NOMO-1 treated with DMSO at 0.1 percent for 48 hours (cell line): ENCODE measurements around the gene GADD45G.

Experiments used
- DNase-seq: peaks from one replicate; lab custom pipeline; 2025; ENCODE audit not compliant: unreplicated experiment; lab: John Stamatoyannopoulos, UW

The GADD45G gene

GRCh38 chr9:89648247-89649000, 43.6 kb downstream of the GADD45G start:
- DNase-seq = no peak

- DNase-seq = no peak
These were observed 44.4 kb downstream of the GADD45G start for GRCh38 chr9:89649039-89649691.

GRCh38 chr9:89654025-89654662, 49.3 kb downstream of the GADD45G start:
- DNase-seq = no peak

DNA sequence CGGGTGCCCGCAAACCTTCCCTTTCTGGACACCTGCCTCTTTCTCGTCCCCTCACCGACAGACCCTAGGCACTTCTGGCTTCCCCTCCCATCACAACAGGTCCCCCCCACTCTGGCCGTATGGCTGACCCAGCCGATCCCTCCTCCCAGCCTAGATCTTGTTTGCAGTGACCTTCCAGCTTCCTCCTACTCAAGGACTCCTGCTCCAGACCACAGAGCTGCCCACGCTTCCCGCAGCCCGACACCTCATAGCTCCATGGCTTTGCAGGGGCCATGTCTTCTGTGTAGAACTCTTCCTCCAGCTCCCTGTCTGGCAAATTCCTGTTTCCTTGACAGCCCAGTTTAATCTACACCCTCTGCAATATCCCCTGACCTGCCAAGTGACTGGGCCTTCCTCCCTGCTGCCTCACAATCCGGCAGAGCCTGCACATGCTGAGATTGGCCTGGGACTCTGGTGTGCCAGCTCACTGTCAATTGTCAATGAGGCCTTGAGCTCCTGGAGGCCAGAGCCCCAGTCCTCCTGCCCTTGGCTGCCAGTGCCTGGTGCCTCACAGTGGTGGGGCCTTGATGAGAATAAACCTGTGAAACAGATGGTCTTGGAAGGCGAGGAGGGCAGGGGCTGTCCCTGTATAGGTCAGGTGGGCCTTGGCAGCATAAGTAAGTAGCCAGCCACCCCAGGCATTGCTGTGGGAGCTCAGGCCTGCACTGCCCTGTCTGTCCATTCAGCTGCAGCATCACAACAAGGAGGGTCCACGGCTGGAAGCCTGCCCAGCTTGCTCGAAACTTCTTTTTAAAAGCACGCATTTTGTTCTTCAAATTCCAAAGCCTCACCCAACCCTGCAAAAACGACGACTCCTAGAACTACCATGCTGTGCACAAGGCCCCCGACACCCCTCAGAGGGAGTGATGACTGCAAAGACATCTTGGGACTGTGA, 50.5 kb downstream of the GADD45G start:
- no peak for DNase-seq
